Measurements from ENCODE around the gene SNX9. TPM values are rescaled to one million over a fixed set of nuclear protein-coding genes. Genes with fewer than 3 reads are reported as not detected.
A peak's percentile ranks its signal among the peaks of the same experiment; 100 is the strongest.

The SNX9 gene
- total and polyA plus RNA-seq, 7 donors: 18.4 to 30.7 (median 26.5) TPM

DNA sequence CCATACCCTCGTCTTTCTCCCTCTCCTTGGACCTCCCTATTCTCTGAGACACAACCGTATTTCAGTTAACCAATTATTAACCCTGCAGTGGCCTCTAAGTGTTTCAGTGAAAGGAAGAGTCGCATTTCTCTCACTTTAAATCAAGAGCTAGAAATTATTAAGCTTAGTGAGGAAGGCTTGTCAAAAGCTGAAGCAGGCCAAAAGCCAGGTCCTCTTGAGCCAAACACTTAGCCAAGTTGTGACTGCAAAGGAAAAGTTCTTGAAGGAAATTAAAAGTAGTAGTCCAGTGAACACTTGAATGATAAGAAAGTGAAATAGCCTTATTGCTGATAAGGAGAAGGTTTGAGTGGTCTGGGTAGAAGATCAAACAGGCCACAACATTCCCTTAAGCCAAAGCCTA is 58.3 kb downstream of the SNX9 start:
- Histone ChIP-seq H3K4me3 (no peak overlapping the region), H3K9me3 (no peaks in the 10 kb centered on the region), H3K4me1 (no peaks in the 10 kb centered on the region), H3K27me3 (ENCODE audit: insufficient read depth in 3 of 3, low read length in 2 of 3) (no peaks in the 10 kb centered on the region), H3K27ac (no peak overlapping the region), H3K36me3 (ENCODE audit: insufficient read depth in 1 of 2, low read depth in 1 of 2) (peaks cover 3 to 54% of the 10 kb centered on the region in 2 donors)
- 68 to 80% (median 75%) methylated on average over 3 of the region's 3 CpGs for WGBS, 3 donors
- TF ChIP-seq, protein P1, sequence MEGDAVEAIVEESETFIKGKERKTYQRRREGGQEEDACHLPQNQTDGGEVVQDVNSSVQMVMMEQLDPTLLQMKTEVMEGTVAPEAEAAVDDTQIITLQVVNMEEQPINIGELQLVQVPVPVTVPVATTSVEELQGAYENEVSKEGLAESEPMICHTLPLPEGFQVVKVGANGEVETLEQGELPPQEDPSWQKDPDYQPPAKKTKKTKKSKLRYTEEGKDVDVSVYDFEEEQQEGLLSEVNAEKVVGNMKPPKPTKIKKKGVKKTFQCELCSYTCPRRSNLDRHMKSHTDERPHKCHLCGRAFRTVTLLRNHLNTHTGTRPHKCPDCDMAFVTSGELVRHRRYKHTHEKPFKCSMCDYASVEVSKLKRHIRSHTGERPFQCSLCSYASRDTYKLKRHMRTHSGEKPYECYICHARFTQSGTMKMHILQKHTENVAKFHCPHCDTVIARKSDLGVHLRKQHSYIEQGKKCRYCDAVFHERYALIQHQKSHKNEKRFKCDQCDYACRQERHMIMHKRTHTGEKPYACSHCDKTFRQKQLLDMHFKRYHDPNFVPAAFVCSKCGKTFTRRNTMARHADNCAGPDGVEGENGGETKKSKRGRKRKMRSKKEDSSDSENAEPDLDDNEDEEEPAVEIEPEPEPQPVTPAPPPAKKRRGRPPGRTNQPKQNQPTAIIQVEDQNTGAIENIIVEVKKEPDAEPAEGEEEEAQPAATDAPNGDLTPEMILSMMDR (IDR thresholded peaks at IDR 0.05): no peak
- intact Hi-C loops (cut with DNase I): no loop called here
- no peak for ATAC-seq
- no peak for DNase-seq

GRCh38 chr6:157884756-157885155 is 61.7 kb downstream of the SNX9 start:
- intact Hi-C loops (cut with DNase I): no loop called here
- no peak overlapping the region for H3K4me3 ChIP-seq
- H3K36me3 ChIP-seq (ENCODE audit: insufficient read depth in 1 of 2, low read depth in 1 of 2): peaks cover 3 to 47% of the 10 kb centered on the region in 2 donors
- H3K9me3 ChIP-seq: no peaks in the 10 kb centered on the region
- DNase-seq: no peak
- no peaks in the 10 kb centered on the region for H3K27me3 ChIP-seq (ENCODE audit: insufficient read depth in 3 of 3, low read length in 2 of 3)
- H3K27ac ChIP-seq: no peak overlapping the region
- ATAC-seq: no peak
- WGBS, 3 donors: 78 to 89% (median 84%) methylated on average over 2 of the region's 2 CpGs
- TF ChIP-seq, protein P1 (IDR thresholded peaks at IDR 0.05): no peak
- H3K4me1 ChIP-seq: no peaks in the 10 kb centered on the region

- DNase-seq (no peak), ATAC-seq (no peak)
- H3K27ac ChIP-seq: no peak overlapping the region
- peaks cover 3 to 44% of the 10 kb centered on the region in 2 donors for H3K36me3 ChIP-seq (ENCODE audit: insufficient read depth in 1 of 2, low read depth in 1 of 2)
- no peaks in the 10 kb centered on the region for H3K27me3 ChIP-seq (ENCODE audit: insufficient read depth in 3 of 3, low read length in 2 of 3)
- no peaks in the 10 kb centered on the region for H3K9me3 ChIP-seq
- H3K4me3 ChIP-seq: no peak overlapping the region
- intact Hi-C loops (cut with DNase I): no loop called here
- TF ChIP-seq, protein P1 (IDR thresholded peaks at IDR 0.05): no peak
- no peaks in the 10 kb centered on the region for H3K4me1 ChIP-seq
- 73 to 79% (median 75%) methylated on average over 7 of the region's 7 CpGs for WGBS, 3 donors
Observed at GRCh38 chr6:157885211-157885788, 62.3 kb downstream of the SNX9 start.

- no peak overlapping the region for H3K27ac ChIP-seq
- no peaks in the 10 kb centered on the region for H3K4me1 ChIP-seq
- H3K4me3 ChIP-seq: no peak overlapping the region
- whole genome bisulfite sequencing, 3 donors: 94 to 95% (median 95%) methylated on average over 8 of the region's 8 CpGs
- DNase-seq (no peak), ATAC-seq (no peak)
- no peaks in the 10 kb centered on the region for H3K9me3 ChIP-seq
- intact Hi-C loops (cut with DNase I): no loop called here
- peaks cover 3 to 47% of the 10 kb centered on the region in 2 donors for H3K36me3 ChIP-seq (ENCODE audit: insufficient read depth in 1 of 2, low read depth in 1 of 2)
- TF ChIP-seq, protein P1 (IDR thresholded peaks at IDR 0.05): no peak
- no peaks in the 10 kb centered on the region for H3K27me3 ChIP-seq (ENCODE audit: insufficient read depth in 3 of 3, low read length in 2 of 3)
Observed at GRCh38 chr6:157885876-157886275, 62.8 kb downstream of the SNX9 start.

- Histone ChIP-seq H3K27ac (no peak overlapping the region), H3K27me3 (ENCODE audit: insufficient read depth in 3 of 3, low read length in 2 of 3) (no peaks in the 10 kb centered on the region), H3K4me3 (no peak overlapping the region), H3K4me1 (no peaks in the 10 kb centered on the region), H3K9me3 (no peaks in the 10 kb centered on the region), H3K36me3 (ENCODE audit: insufficient read depth in 1 of 2, low read depth in 1 of 2) (peaks cover 3 to 54% of the 10 kb centered on the region in 2 donors)
- no peak for DNase-seq
- peak in 3 of 4 donors; percentile 51 to 69 (median 58) for ATAC-seq
- WGBS, 3 donors: 77 to 92% (median 80%) methylated on average over 4 of the region's 4 CpGs
- intact Hi-C loops (cut with DNase I): no loop called here
- TF ChIP-seq, protein P1 (IDR thresholded peaks at IDR 0.05): no peak
Observed at GRCh38 chr6:157887892-157888291, 64.8 kb downstream of the SNX9 start.

All from psoas muscle (tissue), 8 donors.